CD4-positive, alpha-beta T cell treated with Interleukin-15 for 1 hour (primary cell): Measurements from ENCODE around the gene KLF18.
"Not testable (repeated sequence)": the region's sequence is repeated elsewhere in the genome, so short reads cannot be mapped to it uniquely, and the experiment has no call there.

Source experiments
- DNase-seq: peaks from one replicate; pipeline ENCODE4 v3.0.0-alpha.2; 2020

The KLF18 gene

DNA sequence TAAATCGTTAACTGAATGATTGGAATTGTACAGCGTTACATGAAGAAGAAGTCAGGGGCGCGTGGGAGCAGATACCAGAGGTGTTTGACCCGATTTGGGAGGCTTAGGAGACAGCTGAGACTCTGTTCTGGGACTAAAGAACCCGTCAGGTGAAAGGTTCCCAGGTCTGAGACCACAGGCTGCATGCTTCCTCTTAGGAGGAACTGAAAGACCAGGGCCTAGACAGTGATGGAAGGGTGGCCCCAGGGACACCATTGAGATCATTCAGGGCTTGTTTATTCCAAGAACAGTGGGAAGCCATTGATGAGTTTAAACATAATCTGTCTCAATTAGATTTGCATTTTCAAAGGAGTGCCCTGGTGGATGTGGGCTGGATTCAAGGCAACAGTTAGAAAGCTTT, 21.9 kb downstream of the KLF18 start:
- DNase-seq: no peak

DNA sequence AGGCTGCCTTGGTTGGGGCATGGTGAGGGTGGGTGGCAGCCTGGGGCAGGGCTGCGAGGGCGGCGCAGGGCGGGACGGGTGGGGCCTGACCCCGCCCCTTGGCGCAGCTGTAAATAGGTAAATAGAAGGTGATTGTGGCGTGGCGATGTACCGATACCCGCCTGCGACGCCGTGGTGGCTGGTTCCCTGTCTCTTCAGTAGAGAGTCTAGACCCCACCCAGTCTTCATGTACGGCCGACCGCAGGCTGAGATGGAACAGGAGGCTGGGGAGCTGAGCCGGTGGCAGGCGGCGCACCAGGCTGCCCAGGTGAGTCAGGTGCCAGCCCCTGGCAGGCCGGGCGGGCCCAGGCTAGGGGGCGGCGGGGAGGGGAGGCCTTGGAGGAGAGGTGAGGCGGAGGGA, 22.7 kb downstream of the KLF18 start, which contains the start of gene KLF17:
TSS of gene KLF17 (plus strand) at position 140 of the 400 bp plus-strand sequence. CDS start at position 227, 87 bp downstream.
- no peak for DNase-seq

DNA sequence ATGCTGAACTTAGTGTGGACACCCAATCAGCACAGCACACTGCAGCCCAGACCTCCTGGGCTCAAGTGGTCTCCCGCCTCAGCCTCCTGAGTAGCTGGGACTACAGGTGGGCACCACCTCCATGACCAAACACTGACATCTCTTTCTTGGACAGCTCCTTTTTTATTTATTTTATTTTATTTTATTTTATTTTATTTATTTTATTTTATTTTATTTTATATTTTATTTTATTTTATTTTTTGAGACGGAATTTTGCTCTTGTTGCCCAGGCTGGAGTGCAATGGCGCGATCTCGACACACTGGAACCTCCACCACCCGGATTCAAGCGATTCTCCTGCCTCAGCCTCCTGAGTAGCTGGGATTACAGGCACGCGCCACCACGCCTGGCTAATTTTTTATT, 24.2 kb downstream of the KLF18 start:
- not testable (repeated sequence) for DNase-seq

DNA sequence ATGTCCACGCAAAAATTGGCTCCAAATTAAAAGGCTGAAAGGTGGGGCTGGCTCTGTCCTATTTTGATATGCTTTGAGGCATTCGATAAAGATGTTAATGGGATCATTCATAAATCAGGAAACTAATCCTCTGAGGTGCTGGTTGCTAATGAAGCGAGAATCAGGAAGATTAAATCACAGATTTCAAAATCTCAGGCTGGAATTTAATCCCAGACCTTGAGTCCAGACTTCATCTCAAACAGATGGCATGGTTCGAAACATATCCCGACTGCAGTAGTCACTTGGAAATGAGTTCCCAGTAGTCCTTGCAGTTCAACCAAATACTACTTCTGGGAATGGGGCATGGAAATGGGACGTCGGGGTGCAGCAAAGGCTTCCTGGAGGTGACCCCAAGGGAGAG, 27.3 kb downstream of the KLF18 start:
- DNase-seq: no peak

DNA sequence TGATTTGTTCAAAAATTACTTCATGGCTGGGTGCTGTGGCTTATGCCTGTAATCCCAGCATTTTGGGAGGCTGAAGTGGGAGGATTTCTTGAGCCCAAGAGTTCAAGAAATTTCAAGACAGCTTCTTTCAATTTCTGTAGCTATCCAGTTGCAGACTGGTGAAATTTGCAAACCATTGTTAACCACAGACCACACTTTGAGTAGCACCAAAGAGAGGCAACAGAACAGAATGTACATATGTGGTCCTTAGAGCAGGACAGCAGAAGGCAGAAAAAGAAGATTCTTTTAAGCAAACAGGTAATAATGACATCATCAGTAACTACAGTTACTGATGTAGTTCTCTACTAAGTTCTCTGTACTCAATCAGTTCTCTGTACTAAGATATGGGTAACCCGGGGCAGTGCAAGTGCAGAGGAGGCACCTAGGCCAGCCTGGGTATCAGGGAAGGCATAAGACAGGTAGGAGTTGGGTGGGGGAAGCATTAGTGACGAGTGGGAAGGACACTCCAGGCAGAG, 28.3 kb downstream of the KLF18 start:
- DNase-seq: no peak

DNA sequence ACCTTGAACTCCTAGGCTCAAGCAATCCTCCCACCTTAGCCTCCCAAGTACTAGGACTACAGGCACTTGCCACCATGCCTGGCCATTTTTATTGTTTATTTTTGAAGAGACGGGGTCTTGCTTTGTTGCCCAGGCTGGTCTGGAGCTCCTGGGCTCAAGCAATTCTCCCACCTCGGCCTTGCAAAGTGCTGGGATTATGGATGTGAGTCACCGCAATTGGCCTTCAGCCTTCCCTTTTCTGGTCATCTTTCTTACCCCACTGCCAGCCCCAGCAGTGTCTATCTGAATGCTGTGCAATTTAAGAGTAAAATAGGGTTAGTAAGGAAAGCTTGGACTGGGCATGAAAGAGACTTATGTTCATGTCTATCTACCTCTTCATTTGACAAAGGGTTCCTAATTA, 28.9 kb downstream of the KLF18 start:
- DNase-seq: no peak

DNA sequence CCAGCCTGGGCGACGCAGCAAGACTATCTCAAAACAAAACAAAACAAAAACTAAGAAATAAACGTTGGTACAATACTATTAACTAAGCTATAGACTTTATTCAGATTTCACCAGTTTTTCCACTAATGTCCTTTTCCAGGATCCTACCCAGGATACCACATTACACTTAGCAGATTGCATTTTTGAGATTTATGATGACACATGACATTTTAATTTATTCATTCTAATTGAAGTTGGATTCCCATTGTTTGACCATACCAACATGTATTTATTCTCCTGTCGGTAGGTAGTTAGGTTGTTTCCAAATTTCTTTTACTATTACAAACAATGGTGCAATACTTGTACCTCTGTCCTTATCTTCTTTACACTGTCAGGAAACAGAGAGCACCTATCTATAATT, 29.6 kb downstream of the KLF18 start:
- DNase-seq: no peak

DNA sequence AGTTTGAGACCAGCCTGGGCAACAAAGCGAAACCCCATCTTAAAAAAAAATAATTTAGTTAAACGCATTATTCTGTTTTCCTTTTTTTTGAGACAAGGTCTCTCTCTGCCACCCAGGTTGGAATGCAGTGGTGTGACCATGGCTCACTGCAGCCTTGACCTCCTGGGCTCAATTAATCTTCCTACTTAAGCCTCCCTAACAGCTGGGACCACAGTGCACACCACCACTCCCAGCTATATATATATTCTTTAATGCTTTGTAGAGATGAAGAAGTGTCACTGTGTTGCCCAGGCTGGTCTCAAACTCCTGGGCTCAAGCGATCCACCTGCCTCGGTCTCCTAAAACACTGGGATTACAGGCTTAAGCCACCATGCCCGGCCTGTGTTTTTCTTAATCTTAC, 30.5 kb downstream of the KLF18 start:
- no peak for DNase-seq

DNA sequence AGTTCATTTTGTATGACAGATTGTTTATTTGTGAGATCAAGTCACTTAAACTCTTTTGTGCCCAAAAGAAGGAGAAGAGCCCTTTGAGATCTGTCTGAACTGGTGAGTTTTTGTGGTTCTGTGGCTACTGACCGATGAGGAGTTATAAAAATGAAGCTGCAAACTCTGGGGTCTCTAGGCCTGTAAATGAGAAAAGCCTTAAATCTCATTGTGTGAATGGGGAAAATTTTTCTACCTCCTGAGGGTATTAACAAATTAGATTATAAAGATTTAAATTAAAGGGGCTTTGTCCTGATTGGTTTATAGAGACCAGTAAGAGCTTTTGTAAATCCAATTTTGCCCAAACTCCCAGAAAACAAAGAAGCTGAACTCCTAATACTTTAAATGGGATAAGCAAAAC, 32.5 kb downstream of the KLF18 start:
- DNase-seq: no peak

DNA sequence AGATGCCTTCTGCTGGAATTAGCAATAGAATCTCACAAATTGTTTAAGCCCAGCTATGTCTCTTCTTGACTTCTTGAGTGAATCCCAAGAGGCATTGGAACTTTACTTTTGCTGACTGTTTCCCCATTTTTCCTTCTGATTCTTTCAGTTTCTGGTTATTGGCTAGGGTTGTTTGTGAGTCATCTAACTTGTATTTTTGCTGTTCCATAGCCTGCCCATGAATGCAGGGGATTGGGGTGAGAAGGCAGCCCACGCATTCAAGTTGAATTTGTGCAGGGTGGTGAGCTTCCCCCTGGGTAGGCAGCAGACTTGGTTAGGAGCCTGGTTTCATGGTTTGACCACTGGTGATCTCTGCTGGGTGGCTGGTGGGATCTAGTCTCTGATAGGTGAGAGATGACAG, 33.2 kb downstream of the KLF18 start:
- no peak for DNase-seq

DNA sequence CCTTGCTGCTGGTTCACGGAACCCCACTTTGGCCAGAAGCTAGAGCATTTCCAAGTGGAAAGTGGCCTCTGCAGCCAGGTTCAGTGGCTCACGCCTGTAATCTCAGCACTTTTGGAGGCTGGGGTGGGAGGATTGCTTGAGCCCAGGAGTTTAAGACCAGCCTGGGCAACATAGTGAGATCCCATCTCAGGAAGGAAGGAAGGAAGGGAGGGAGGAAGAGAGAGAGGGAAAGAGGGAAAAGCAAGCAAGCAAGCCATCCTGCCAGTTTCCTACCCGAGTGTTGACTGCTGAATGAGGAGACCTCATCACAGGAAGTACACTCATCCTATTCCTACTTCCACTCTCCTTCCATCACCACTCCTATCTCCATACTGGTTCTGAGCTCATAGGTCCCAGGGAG, 35.6 kb downstream of the KLF18 start:
- DNase-seq: no peak

DNA sequence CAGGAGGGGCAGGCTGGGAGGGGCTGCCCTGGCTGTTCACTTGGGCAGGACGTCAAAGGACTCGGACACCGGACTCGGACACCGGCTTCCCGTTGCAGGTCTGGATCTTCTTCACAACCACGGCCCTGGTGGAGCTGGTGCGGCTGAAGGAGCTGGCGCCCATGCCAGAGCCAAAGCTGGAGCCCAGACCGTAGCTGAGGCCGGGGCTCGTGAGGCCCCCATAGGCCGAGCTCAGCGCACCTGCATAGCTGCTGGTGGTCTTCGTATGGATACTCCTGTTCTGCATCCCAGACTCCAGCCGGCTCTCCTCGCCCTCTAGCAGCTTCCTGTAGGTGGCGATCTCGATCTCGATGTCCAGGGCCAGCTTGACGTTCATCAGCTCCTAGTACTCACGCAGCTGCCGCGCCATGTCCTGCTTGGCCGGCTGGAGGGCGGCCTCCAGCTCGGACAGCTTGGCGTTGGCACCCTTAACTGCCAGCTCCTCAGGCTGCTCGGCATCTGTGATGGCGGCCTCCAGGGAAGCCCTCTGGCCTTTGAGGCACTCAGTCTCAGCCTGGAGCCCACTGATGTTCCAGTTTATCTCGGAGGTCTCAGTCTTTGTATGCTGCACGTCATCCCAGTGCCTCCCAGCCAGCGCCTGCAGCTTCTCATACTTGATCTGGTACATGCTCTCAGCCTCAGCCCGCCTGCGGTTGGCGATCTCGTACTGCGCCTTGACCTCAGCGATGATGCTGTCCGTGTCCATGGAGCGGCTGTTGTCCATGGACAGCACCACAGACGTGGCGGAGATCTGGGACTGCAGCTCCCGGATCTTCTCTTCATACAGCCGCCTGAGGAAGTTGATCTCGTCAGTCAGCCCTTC, 37.9 kb downstream of the KLF18 start:
- no peak for DNase-seq

DNA sequence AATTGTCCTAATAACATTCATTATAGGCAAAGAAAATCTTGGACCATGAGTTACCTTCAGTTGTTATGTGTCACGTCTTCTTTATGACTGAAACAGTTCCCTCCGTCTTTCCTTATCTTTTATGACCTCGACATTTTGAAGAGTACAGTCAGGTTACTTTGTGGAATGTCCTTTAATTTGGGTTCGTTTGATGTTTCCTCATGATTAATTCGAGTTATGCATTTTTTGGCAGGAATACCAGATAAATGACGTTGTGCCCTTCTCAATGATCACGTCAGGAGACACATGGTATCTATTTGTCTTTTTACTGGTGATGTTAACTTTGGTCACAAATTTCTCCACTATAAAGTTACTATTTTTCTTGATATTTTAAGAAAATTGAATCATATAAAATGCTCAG, 40.1 kb downstream of the KLF18 start:
- DNase-seq: no peak

DNA sequence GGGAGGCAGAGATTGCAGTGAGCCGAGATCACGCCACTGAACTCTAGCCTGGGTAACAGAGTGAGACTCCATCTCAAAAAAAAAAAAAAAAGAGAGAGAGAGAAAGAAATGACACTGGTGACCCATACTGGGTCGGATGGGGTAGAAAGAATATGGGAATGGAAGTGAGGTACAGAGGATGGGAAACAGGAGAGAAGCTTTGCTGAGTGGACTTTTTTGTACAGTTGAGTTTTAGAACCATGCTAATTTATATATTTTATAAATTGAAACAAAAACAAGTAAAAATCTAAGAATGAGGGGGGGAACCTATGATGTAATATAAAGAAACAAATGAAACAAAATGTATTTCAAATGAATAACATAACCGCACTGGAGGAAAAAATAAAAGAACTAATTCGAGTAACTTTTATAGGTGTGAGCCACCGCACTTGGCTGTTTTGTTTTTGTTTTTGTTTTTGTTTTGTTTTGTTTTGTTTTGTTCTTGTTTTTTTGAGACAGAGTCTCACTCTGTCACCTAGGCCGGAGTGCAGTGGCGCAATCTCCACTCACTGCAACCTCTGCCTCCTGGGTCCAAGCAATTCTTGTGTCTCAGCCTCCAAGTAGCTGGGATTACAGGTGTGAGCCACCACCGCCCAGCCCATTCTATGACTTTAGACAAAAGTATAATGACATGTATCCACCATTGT, 41.1 kb downstream of the KLF18 start:
- DNase-seq: no peak

DNA sequence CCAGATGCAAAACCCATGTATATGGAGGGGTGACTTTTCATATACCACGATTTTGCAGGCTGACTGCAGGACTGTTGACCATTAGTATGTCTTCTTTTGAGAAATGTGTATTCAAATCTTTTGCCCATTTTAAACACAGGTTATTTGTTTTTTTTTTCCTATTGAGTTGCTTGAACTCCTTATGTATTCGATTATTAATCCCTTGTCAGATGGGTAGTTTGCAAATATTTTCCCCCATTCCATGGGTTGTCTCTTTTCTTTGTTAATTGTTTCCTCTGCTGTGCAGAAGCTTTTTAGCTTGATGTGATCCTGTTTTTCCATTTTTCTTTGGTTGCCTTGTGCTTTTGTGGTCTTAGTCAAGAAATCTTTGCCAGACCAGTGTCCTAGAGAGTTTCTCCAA, 47.4 kb downstream of the KLF18 start:
- no peak for DNase-seq

DNA sequence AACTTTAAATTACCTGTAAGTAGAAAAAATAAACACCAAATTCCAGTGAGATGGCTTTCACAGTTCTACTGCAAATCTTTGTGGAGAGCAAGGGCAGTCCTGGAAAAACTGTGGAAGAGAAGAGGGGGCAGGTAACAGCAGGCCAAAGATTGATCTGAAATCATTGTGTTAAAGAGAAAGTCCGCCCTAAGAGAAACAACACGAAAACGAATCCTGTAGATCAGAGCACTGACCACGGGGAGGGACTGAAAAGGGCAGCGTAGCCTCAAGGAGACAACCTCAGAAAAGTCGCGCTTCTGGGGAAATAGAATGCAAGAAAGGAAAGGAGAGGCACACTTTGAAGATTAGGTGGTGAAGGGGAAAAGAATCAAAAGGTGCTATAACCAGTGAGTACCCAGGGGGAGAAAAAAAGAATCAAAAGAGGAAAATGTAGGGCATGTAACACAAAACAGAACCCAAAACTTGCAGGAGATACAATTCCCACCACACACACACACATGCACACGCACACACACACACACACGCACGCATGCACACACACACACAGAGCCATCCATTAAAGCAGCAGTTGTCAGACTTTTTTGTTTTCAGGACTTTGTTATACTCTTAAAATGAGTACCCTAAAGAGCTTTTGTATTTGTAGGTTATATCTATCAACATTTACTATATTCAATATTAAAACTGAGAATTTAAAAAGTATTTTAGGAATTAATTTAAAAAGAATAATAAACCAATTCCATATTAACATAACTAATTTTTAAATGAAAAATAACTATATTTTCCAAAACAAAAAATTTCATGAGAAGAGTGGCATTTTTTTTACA, 50.8 kb downstream of the KLF18 start:
- DNase-seq: no peak

DNA sequence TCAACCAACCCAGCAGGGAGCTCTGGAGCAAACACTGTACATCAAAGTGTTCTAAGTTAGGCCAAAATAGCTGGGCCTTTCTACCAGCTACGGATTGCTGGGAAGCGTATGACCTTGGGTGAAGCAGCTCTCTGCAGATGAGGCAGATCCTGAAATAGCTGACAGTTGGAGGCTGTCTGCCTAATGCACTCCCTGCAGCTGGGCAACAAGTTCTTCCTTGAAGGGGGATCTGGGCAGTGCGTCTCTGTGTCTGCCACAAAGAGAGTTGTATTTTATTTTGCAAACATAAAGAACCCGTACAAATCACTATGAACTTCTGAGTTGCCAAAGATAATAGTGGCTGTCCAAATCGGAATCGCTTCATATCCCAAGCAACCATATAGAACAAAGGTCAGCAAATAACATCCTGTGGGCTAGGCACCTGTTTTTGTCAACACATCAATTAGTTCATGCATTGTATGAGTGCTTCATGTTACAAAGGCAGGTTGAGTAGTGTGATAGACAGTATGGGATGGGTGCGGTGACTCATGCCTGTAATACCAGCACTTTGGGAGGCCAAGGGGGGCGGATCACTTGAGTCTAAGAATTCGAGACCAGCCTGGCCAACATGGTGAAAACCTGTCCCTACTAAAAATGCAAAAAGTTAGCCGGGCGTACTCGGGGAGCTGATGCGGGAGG, 51.9 kb downstream of the KLF18 start:
- no peak for DNase-seq
